ENCODE measurements around the gene CNTNAP5. TPM values are rescaled to one million over a fixed set of nuclear protein-coding genes. Genes with fewer than 3 reads are reported as not detected.

CNTNAP5 gene
- total RNA-seq, 4 donors from 2014 or later = 0.20 to 1.4 (median 0.68) TPM; not detected in 1

DNA sequence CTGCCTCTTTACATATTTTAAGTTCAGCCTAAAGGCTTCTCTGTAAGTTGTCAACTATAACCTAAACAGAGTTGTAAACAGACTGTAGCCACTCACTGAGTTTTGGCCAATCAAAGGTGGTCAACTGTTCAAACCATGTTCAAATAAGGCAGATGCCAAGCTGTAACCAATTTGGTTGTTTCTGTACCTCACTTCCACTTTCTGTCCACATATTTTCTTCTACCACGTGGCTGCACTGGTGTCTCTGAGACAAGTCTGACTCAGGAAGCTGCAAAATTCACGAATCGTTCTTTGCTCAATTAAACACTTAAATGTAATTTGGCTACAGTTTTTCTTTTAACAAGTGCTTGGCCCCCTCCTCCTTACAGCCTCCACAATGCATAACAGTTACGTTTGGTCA is 555.2 kb downstream of the CNTNAP5 start:
- Histone ChIP-seq H3K9me3 (no peaks in the 10 kb centered on the region), H3K27me3 (no peaks in the 10 kb centered on the region), H3K36me3 (no peaks in the 10 kb centered on the region), H3K27ac (no peak overlapping the region), H3K4me3 (no peak overlapping the region), H3K4me1 (no peaks in the 10 kb centered on the region)
- WGBS, 2 donors (ENCODE audit: low coverage in 1 of 2) = 63 to 73% methylated on average over 4 of the region's 4 CpGs
- intact Hi-C loops (cut with DNase I; ENCODE audit: low total_unique reads) = no loop called here
- in situ Hi-C loops (cut with MboI; ENCODE audit: low pct_ligation_motif_present in 1 of 4, low pct_unique_long_range_greater_than_20kb in 1 of 4, low sequenced_read_pairs in 3 of 4) = no loop called here
- DNase-seq = no peak
- TF ChIP-seq POLR2AphosphoS5 (IDR thresholded peaks at IDR 0.05) (no peak), POLR2A (IDR thresholded peaks at IDR 0.05) (no peak), EP300 (IDR thresholded peaks at IDR 0.05; ENCODE audit: low read depth) (no peak)
- TF ChIP-seq, protein P1, sequence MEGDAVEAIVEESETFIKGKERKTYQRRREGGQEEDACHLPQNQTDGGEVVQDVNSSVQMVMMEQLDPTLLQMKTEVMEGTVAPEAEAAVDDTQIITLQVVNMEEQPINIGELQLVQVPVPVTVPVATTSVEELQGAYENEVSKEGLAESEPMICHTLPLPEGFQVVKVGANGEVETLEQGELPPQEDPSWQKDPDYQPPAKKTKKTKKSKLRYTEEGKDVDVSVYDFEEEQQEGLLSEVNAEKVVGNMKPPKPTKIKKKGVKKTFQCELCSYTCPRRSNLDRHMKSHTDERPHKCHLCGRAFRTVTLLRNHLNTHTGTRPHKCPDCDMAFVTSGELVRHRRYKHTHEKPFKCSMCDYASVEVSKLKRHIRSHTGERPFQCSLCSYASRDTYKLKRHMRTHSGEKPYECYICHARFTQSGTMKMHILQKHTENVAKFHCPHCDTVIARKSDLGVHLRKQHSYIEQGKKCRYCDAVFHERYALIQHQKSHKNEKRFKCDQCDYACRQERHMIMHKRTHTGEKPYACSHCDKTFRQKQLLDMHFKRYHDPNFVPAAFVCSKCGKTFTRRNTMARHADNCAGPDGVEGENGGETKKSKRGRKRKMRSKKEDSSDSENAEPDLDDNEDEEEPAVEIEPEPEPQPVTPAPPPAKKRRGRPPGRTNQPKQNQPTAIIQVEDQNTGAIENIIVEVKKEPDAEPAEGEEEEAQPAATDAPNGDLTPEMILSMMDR (IDR thresholded peaks at IDR 0.05) = no peak

DNA sequence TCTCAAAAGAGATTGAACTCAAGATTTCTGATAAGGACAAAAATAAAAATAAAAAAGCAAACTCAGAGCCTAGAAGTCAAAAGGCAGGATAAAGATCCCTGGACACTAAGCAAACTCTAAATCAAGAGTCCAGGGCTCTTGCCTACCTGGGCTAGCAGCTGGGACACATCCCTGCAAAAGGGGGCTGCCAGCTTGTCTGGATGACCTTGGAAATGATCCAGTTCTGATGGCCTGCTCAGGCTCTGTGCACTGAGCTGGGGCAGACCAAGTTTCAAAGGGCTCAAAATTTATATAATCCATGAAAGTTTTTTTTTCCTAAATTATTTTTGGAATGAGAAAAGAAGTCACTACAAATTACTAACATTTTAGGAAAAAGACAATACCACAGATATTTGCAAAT is 557.3 kb downstream of the CNTNAP5 start:
- DNase-seq = no peak
- Histone ChIP-seq H3K36me3 (no peaks in the 10 kb centered on the region), H3K27ac (no peak overlapping the region), H3K4me1 (no peaks in the 10 kb centered on the region), H3K27me3 (no peaks in the 10 kb centered on the region), H3K9me3 (no peaks in the 10 kb centered on the region), H3K4me3 (no peak overlapping the region)
- TF ChIP-seq POLR2A (IDR thresholded peaks at IDR 0.05) (no peak), EP300 (IDR thresholded peaks at IDR 0.05; ENCODE audit: low read depth) (no peak), POLR2AphosphoS5 (IDR thresholded peaks at IDR 0.05) (no peak)
- TF ChIP-seq, protein P1 (IDR thresholded peaks at IDR 0.05) = no peak
- intact Hi-C loops (cut with DNase I; ENCODE audit: low total_unique reads) (no loop called here), in situ Hi-C loops (cut with MboI; ENCODE audit: low pct_ligation_motif_present in 1 of 4, low pct_unique_long_range_greater_than_20kb in 1 of 4, low sequenced_read_pairs in 3 of 4) (no loop called here)

DNA sequence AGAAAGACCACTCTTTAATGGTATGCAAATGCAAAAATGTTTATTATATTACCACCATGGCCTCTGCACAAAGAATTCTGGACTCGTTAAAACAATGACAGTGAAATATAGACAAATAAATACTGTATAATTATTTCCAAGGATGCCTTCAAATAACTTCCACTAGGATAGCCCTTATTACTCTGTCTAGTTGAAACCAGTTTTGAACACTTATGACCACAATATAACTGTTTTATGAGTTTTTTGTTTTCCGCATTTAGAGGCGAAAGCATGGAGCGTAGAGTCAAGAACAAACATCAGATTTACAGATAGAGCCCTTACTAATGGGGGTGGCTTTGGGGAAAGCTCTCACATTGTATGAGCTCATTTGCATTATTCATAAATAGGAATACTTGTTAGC is 559.5 kb downstream of the CNTNAP5 start:
- Histone ChIP-seq H3K4me1 (no peaks in the 10 kb centered on the region), H3K27me3 (no peaks in the 10 kb centered on the region), H3K4me3 (no peak overlapping the region), H3K27ac (no peak overlapping the region), H3K36me3 (no peaks in the 10 kb centered on the region), H3K9me3 (no peaks in the 10 kb centered on the region)
- TF ChIP-seq POLR2AphosphoS5 (IDR thresholded peaks at IDR 0.05) (no peak), POLR2A (IDR thresholded peaks at IDR 0.05) (no peak), EP300 (IDR thresholded peaks at IDR 0.05; ENCODE audit: low read depth) (no peak)
- TF ChIP-seq, protein P1 (IDR thresholded peaks at IDR 0.05) = no peak
- no peak for DNase-seq
- intact Hi-C loops (cut with DNase I; ENCODE audit: low total_unique reads) (loop anchor here (5.0 kb wide), 1 partner anchor 478 kb away; no protein-coding TSS in a partner anchor), in situ Hi-C loops (cut with MboI; ENCODE audit: low pct_ligation_motif_present in 1 of 4, low pct_unique_long_range_greater_than_20kb in 1 of 4, low sequenced_read_pairs in 3 of 4) (no loop called here)
- WGBS, 2 donors (ENCODE audit: low coverage in 1 of 2) = 75 to 85% methylated on average over 4 of the region's 4 CpGs

GRCh38 chr2:124585277-124585676 is 560.2 kb downstream of the CNTNAP5 start:
- whole genome bisulfite sequencing, 2 donors (ENCODE audit: low coverage in 1 of 2) = 67 to 71% methylated on average over 1 of the region's 1 CpG
- in situ Hi-C loops (cut with MboI; ENCODE audit: low pct_ligation_motif_present in 1 of 4, low pct_unique_long_range_greater_than_20kb in 1 of 4, low sequenced_read_pairs in 3 of 4) = no loop called here
- TF ChIP-seq EP300 (IDR thresholded peaks at IDR 0.05; ENCODE audit: low read depth) = no peak
- TF ChIP-seq, protein P1 (IDR thresholded peaks at IDR 0.05) = no peak
- no peak for TF ChIP-seq POLR2AphosphoS5 (IDR thresholded peaks at IDR 0.05)
- no peak for TF ChIP-seq POLR2A (IDR thresholded peaks at IDR 0.05)
- Histone ChIP-seq H3K9me3 (no peaks in the 10 kb centered on the region), H3K36me3 (no peaks in the 10 kb centered on the region), H3K27ac (no peak overlapping the region), H3K27me3 (no peaks in the 10 kb centered on the region), H3K4me1 (peaks cover 0 to 2% (median 0%) of the 10 kb centered on the region in 4 donors), H3K4me3 (no peak overlapping the region)
- intact Hi-C loops (cut with DNase I; ENCODE audit: low total_unique reads) = loop anchor here (5.0 kb wide), 1 partner anchor 477 kb away; no protein-coding TSS in a partner anchor
- no peak for DNase-seq
